ENCODE data around the gene TBC1D19. TPM values are rescaled to one million over a fixed set of nuclear protein-coding genes. Genes with fewer than 3 reads are reported as not detected.

The TBC1D19 gene
- total RNA-seq, 1 experiment from 2014 or later, result 5.4 TPM

- DNase-seq (ENCODE audit: low spot score), result no peak
Observed at GRCh38 chr4:26780539-26780938, 196.7 kb downstream of the TBC1D19 start.

- no peak for DNase-seq (ENCODE audit: low spot score)
Observed at GRCh38 chr4:26782168-26782829, 198.4 kb downstream of the TBC1D19 start.

- no peak for DNase-seq (ENCODE audit: low spot score)
Observed at GRCh38 chr4:26782830-26783202, 198.9 kb downstream of the TBC1D19 start.

- no peak for DNase-seq (ENCODE audit: low spot score)
Observed at GRCh38 chr4:26784207-26784865, 200.5 kb downstream of the TBC1D19 start.

- no peak for DNase-seq (ENCODE audit: low spot score)
Observed at GRCh38 chr4:26785312-26785711, 201.4 kb downstream of the TBC1D19 start.

GRCh38 chr4:26785810-26786209 is 201.9 kb downstream of the TBC1D19 start:
- no peak for DNase-seq (ENCODE audit: low spot score)

GRCh38 chr4:26786916-26787315 is 203.0 kb downstream of the TBC1D19 start:
- DNase-seq (ENCODE audit: low spot score), result no peak

GRCh38 chr4:26787461-26788340 is 203.8 kb downstream of the TBC1D19 start:
- peak; percentile 91 for DNase-seq (ENCODE audit: low spot score)

GRCh38 chr4:26788341-26788733 is 204.5 kb downstream of the TBC1D19 start:
- no peak for DNase-seq (ENCODE audit: low spot score)

- DNase-seq (ENCODE audit: low spot score), result no peak
Observed at GRCh38 chr4:26789208-26789607, 205.3 kb downstream of the TBC1D19 start.

- no peak for DNase-seq (ENCODE audit: low spot score)
Observed at GRCh38 chr4:26791346-26791745, 207.5 kb downstream of the TBC1D19 start.

- no peak for DNase-seq (ENCODE audit: low spot score)
Observed at GRCh38 chr4:26792639-26793038, 208.8 kb downstream of the TBC1D19 start.

- no peak for DNase-seq (ENCODE audit: low spot score)
Observed at GRCh38 chr4:26793735-26794134, 209.9 kb downstream of the TBC1D19 start.

GRCh38 chr4:26796081-26796480 is 212.2 kb downstream of the TBC1D19 start:
- no peak for DNase-seq (ENCODE audit: low spot score)

GRCh38 chr4:26802790-26803189 is 218.9 kb downstream of the TBC1D19 start:
- no peak for DNase-seq (ENCODE audit: low spot score)

- no peak for DNase-seq (ENCODE audit: low spot score)
Observed at GRCh38 chr4:26803211-26803861, 219.5 kb downstream of the TBC1D19 start.

GRCh38 chr4:26804451-26804850 is 220.6 kb downstream of the TBC1D19 start:
- DNase-seq (ENCODE audit: low spot score), result no peak

GRCh38 chr4:26804925-26805324 is 221.0 kb downstream of the TBC1D19 start:
- no peak for DNase-seq (ENCODE audit: low spot score)
